Neural cell (in vitro differentiated cells): ENCODE results near the gene IMMP2L. TPM values are rescaled to one million over a fixed set of nuclear protein-coding genes. Genes with fewer than 3 reads are reported as not detected.

Experiments used
- H2AFZ ChIP-seq: fragments of 200-600, 300-800 bp; sonication (generic), shearing (Covaris generic); 2 replicates; pipeline ENCODE4 v1.6.0; 2014; ENCODE audit warnings: low read depth, mild to moderate bottlenecking, antibody characterized with exemption, low read length, moderate library complexity
- H3F3A ChIP-seq: fragments of 200-600 bp; shearing (Covaris generic); 2 replicates; pipeline ENCODE4 v1.6.1; 2016; ENCODE audit warnings: mild to moderate bottlenecking, moderate library complexity, mixed read lengths, antibody characterized with exemption, low read length; ENCODE audit not compliant: insufficient read depth, poor library complexity, severe bottlenecking
- H3K27ac ChIP-seq: fragments of 200-600, 300-800 bp; sonication (generic), shearing (Covaris generic); 2 replicates; pipeline ENCODE4 v1.5.1; 2014; ENCODE audit warnings: mild to moderate bottlenecking, low read length, moderate library complexity
- H3K27me3 ChIP-seq: fragments of 300-800, 200-600 bp; sonication (generic), shearing (Covaris generic); 2 replicates; pipeline ENCODE4 v1.6.0; 2014; ENCODE audit warnings: mild to moderate bottlenecking, low read depth, low read length, moderate library complexity; ENCODE audit not compliant: insufficient read depth
- H3K36me3 ChIP-seq: fragments of 300-800, 200-600 bp; sonication (generic), shearing (Covaris generic); 2 replicates; pipeline ENCODE4 v1.5.1; 2014; ENCODE audit warnings: mild to moderate bottlenecking, antibody characterized with exemption, low read length, moderate library complexity; ENCODE audit not compliant: insufficient read depth
- H3K4me2 ChIP-seq: fragments of 300-800, 200-600 bp; sonication (generic), shearing (Covaris generic); 2 replicates; pipeline ENCODE4 v1.6.0; 2014; ENCODE audit warnings: mild to moderate bottlenecking, low read length
- H3K4me3 ChIP-seq: fragments of 300-800, 200-600 bp; sonication (generic), shearing (Covaris generic); 2 replicates; pipeline ENCODE4 v1.5.1; 2014; ENCODE audit warnings: mild to moderate bottlenecking, low read length, moderate library complexity
- H3K79me2 ChIP-seq: fragments of 200-600 bp; shearing (Covaris generic); replicated peaks from 2 replicates; pipeline ENCODE4 v1.6.0; 2014; ENCODE audit warnings: mild to moderate bottlenecking, low read length, moderate library complexity; ENCODE audit not compliant: insufficient read depth
- H3K9ac ChIP-seq: fragments of 300-800, 200-600 bp; sonication (generic), shearing (Covaris generic); 2 replicates; pipeline ENCODE4 v1.6.1; 2016; ENCODE audit warnings: mild to moderate bottlenecking, low read length, mixed read lengths
- H3K9me2 ChIP-seq: fragments of 200-600 bp; shearing (Covaris generic); 2 replicates; pipeline ENCODE4 v1.6.1; 2016; ENCODE audit warnings: mild to moderate bottlenecking, low read length, mixed read lengths; ENCODE audit not compliant: insufficient read depth
- H3K9me3 ChIP-seq: fragments of 200-600, 300-800 bp; sonication (generic), shearing (Covaris generic); 2 replicates; pipeline ENCODE4 v1.6.1; 2016; ENCODE audit warnings: mild to moderate bottlenecking, mixed run types, low read length, moderate library complexity, mixed read lengths
- H4K20me1 ChIP-seq: fragments of 200-600 bp; shearing (Covaris generic); 2 replicates; pipeline ENCODE4 v1.6.1; 2016; ENCODE audit warnings: mild to moderate bottlenecking, mixed run types; ENCODE audit not compliant: insufficient read depth
- CTCF ChIP-seq: fragments of 450-650 bp; IDR thresholded peaks from 2 replicates; pipeline ENCODE4 v1.5.1; 2014; ENCODE audit warnings: antibody characterized with exemption, mild to moderate bottlenecking, moderate library complexity; ENCODE audit not compliant: poor library complexity, severe bottlenecking
- EP300 ChIP-seq: fragments of 450-650 bp; conservative IDR thresholded peaks from 2 replicates; pipeline ENCODE4 v1.6.1; 2014; ENCODE audit warnings: antibody characterized with exemption, mild to moderate bottlenecking, moderate library complexity; ENCODE audit not compliant: poor library complexity, severe bottlenecking
- EZH2 ChIP-seq: fragments of 200-600, 300-800 bp; shearing (Covaris generic), sonication (generic); IDR thresholded peaks from 2 replicates; pipeline ENCODE4 v1.6.1; 2014; ENCODE audit warnings: antibody characterized with exemption, low read length, borderline replicate concordance, mild to moderate bottlenecking; ENCODE audit not compliant: insufficient read depth, poor library complexity, severe bottlenecking
- MXI1 ChIP-seq: fragments of 450-650 bp; conservative IDR thresholded peaks from 2 replicates; pipeline ENCODE4 v1.6.1; 2014; ENCODE audit warnings: antibody characterized with exemption, mild to moderate bottlenecking; ENCODE audit not compliant: poor library complexity, severe bottlenecking
- POLR2AphosphoS5 ChIP-seq: IDR thresholded peaks from 2 replicates; pipeline ENCODE4 v1.6.1; 2012
- RAD21 ChIP-seq: fragments of 450-650 bp; conservative IDR thresholded peaks from 2 replicates; pipeline ENCODE4 v1.6.1; 2014; ENCODE audit warnings: antibody characterized with exemption, mild to moderate bottlenecking, moderate library complexity
- REST ChIP-seq: IDR thresholded peaks from 2 replicates; pipeline ENCODE4 v1.6.1; 2012; ENCODE audit warnings: borderline replicate concordance
- SMC3 ChIP-seq: fragments of 450-650 bp; conservative IDR thresholded peaks from 2 replicates; pipeline ENCODE4 v1.6.1; 2014; ENCODE audit warnings: antibody characterized with exemption, mild to moderate bottlenecking, moderate library complexity; ENCODE audit not compliant: poor library complexity
- TAF1 ChIP-seq: IDR thresholded peaks from 2 replicates; pipeline ENCODE4 v1.6.1; 2012; ENCODE audit warnings: low read depth
- polyA plus RNA-seq: library from polyadenylated mRNA; depleted of rRNA; stranded (reverse); fragments of >200 nt; gene quantifications from 2 replicates; pipeline ENCODE4 v1.2.3, GENCODE V29; 2014

IMMP2L gene
- polyA plus RNA-seq, 1 donor from 2014 or later, result 9.7 TPM

- H3K4me2 ChIP-seq, result no peak overlapping the region
- no peaks in the 10 kb centered on the region for H3K79me2 ChIP-seq
- H2AFZ ChIP-seq, result no peak overlapping the region
- TF ChIP-seq RAD21 (no peak), POLR2AphosphoS5 (no peak), EZH2 (no peak), EP300 (no peak), TAF1 (no peak)
- no peaks in the 10 kb centered on the region for H3K36me3 ChIP-seq
- H3K27me3 ChIP-seq, result no peaks in the 10 kb centered on the region
- H4K20me1 ChIP-seq, result no peaks in the 10 kb centered on the region
- H3K9ac ChIP-seq, result no peak overlapping the region
- no peak overlapping the region for H3K4me3 ChIP-seq
- H3F3A ChIP-seq, result no peaks in the 10 kb centered on the region
- no peaks in the 10 kb centered on the region for H3K9me2 ChIP-seq
- H3K27ac ChIP-seq, result no peak overlapping the region
- H3K9me3 ChIP-seq, result no peaks in the 10 kb centered on the region
Measured at GRCh38 chr7:110888641-110889040, 673.7 kb downstream of the IMMP2L start.

GRCh38 chr7:110885474-110885873 lies 676.8 kb downstream of the IMMP2L start:
- H4K20me1 ChIP-seq, result no peaks in the 10 kb centered on the region
- H2AFZ ChIP-seq, result no peak overlapping the region
- peak; percentile 48 for TF ChIP-seq REST
- TF ChIP-seq MXI1, result no peak
- TF ChIP-seq EP300, result peak; percentile 74
- H3K9me2 ChIP-seq, result no peaks in the 10 kb centered on the region
- H3K4me2 ChIP-seq, result no peak overlapping the region
- no peaks in the 10 kb centered on the region for H3K9me3 ChIP-seq
- H3K9ac ChIP-seq, result no peak overlapping the region
- no peak overlapping the region for H3K4me3 ChIP-seq
- H3K79me2 ChIP-seq, result no peaks in the 10 kb centered on the region
- H3K36me3 ChIP-seq, result no peaks in the 10 kb centered on the region
- no peaks in the 10 kb centered on the region for H3F3A ChIP-seq
- no peak overlapping the region for H3K27ac ChIP-seq
- H3K27me3 ChIP-seq, result no peaks in the 10 kb centered on the region

- Histone ChIP-seq H3K36me3 (no peaks in the 10 kb centered on the region), H4K20me1 (no peaks in the 10 kb centered on the region), H3K79me2 (no peaks in the 10 kb centered on the region), H3K27ac (no peak overlapping the region), H3K9me2 (no peaks in the 10 kb centered on the region), H2AFZ (no peak overlapping the region), H3F3A (no peaks in the 10 kb centered on the region), H3K9ac (no peak overlapping the region), H3K4me2 (no peak overlapping the region), H3K9me3 (no peaks in the 10 kb centered on the region), H3K27me3 (no peaks in the 10 kb centered on the region), H3K4me3 (no peak overlapping the region)
- TF ChIP-seq CTCF (no peak), SMC3 (no peak), RAD21 (no peak), EP300 (no peak), EZH2 (no peak), MXI1 (no peak), POLR2AphosphoS5 (no peak), TAF1 (no peak), REST (no peak)
Measured at GRCh38 chr7:110881721-110882120, 680.6 kb downstream of the IMMP2L start.
